Common myeloid progenitor, CD34-positive (primary cell): Measurements from ENCODE around the gene MRTFB.
A peak's percentile ranks its signal among the peaks of the same experiment; 100 is the strongest.
"Not testable (repeated sequence)": the region's sequence is repeated elsewhere in the genome, so short reads cannot be mapped to it uniquely, and the experiment has no call there.

ENCODE experiments used
- CTCF ChIA-PET: fragments of 350-600 bp; sonication (Branson Sonifier 250); formaldehyde crosslinking; loops from one replicate; lab custom pipeline; 2021; ENCODE audit warnings: antibody characterized with exemption; lab: Charles Lee
- POLR2A ChIA-PET: fragments of 350-600 bp; sonication (Branson Sonifier 250); formaldehyde crosslinking; loops from one replicate; lab custom pipeline; 2021; ENCODE audit warnings: antibody characterized with exemption; lab: Charles Lee
- DNase-seq, 3 donors: peaks; one replicate each; pipeline versions ENCODE4 v3.0.0 to v3.0.0-alpha.2; 2013
- H3K27ac ChIP-seq, 2 experiments: 1 replicate in 1 of 2; 2 replicates in 1 of 2; pipeline ENCODE4 v1.7.0; 2013; ENCODE audit warnings: inconsistent platforms in 2 of 2, low read length in 2 of 2, mild to moderate bottlenecking in 2 of 2, low read depth in 1 of 2, moderate library complexity in 1 of 2; ENCODE audit not compliant: severe bottlenecking in 2 of 2, insufficient read depth in 1 of 2, poor library complexity in 1 of 2
- H3K27me3 ChIP-seq, 5 experiments: replicated peaks in 2 of 5; 1 replicate in 3 of 5; 2 replicates in 2 of 5; pipeline versions ENCODE4 v1.6.1 to v1.7.0; 2013; ENCODE audit warnings: low read length in 4 of 5, mild to moderate bottlenecking in 2 of 5, moderate library complexity in 2 of 5, inconsistent platforms in 1 of 5; ENCODE audit not compliant: insufficient read depth in 5 of 5, control insufficient read depth in 4 of 5
- H3K36me3 ChIP-seq, 4 experiments: 1 replicate in 2 of 4; 2 replicates in 2 of 4; pipeline versions ENCODE4 v1.6.1 to v1.7.0; 2013; ENCODE audit warnings: low read length in 3 of 4, control low read depth in 1 of 4, mild to moderate bottlenecking in 1 of 4; ENCODE audit not compliant: control insufficient read depth in 4 of 4, insufficient read depth in 4 of 4
- H3K4me1 ChIP-seq, 4 experiments: 1 replicate in 3 of 4; 2 replicates in 1 of 4; pipeline versions ENCODE4 v1.6.1 to v1.7.1; 2013; ENCODE audit warnings: low read length in 3 of 4, mild to moderate bottlenecking in 3 of 4, control low read depth in 1 of 4, inconsistent platforms in 1 of 4, moderate library complexity in 1 of 4; ENCODE audit not compliant: control insufficient read depth in 4 of 4, insufficient read depth in 4 of 4; ENCODE audit errors: control extremely low read depth in 1 of 4
- H3K4me3 ChIP-seq, 7 experiments: 1 replicate in 4 of 7; 2 replicates in 3 of 7; pipeline versions ENCODE4 v1.5.1 to v1.7.0; 2013; ENCODE audit warnings: mild to moderate bottlenecking in 7 of 7, low read length in 6 of 7, moderate library complexity in 6 of 7, inconsistent platforms in 2 of 7, low read depth in 2 of 7, control low read depth in 1 of 7; ENCODE audit not compliant: insufficient read depth in 4 of 7, control insufficient read depth in 1 of 7; ENCODE audit errors: extremely low read depth in 1 of 7
- H3K9me3 ChIP-seq, 5 experiments: 1 replicate in 4 of 5; 2 replicates in 1 of 5; pipeline versions ENCODE4 v1.6.1 to v1.7.1; 2013; ENCODE audit warnings: low read length in 4 of 5, mild to moderate bottlenecking in 2 of 5, inconsistent platforms in 1 of 5, low read depth in 1 of 5, moderate library complexity in 1 of 5; ENCODE audit not compliant: control insufficient read depth in 4 of 5, insufficient read depth in 2 of 5; ENCODE audit errors: control extremely low read depth in 1 of 5
- WGBS: methylation state at CpG from one replicate; pipeline ENCODE4 v1.1.5; 2013; ENCODE audit not compliant: insufficient coverage; 5-methylcytosine and 5-hydroxymethylcytosine counted together

The MRTFB gene

GRCh38 chr16:14183962-14184361, 112.8 kb downstream of the MRTFB start:
- CTCF ChIA-PET, POLR2A ChIA-PET: not testable (repeated sequence)

GRCh38 chr16:14186007-14186794, 115.1 kb downstream of the MRTFB start:
- CTCF ChIA-PET: interaction anchor here (0.9 kb wide), 1 partner anchor 10 kb away, joined by 3 read pairs; no protein-coding TSS in a partner anchor

More at GRCh38 chr16:14183962-14184361, 112.8 kb downstream of the MRTFB start:
- H3K27ac ChIP-seq, H3K4me3 ChIP-seq, H3K27me3 ChIP-seq, H3K9me3 ChIP-seq, DNase-seq, H3K36me3 ChIP-seq, H3K4me1 ChIP-seq: not testable (repeated sequence)
- no CpG with 5 or more reads among the region's 6 CpGs for WGBS

DNA sequence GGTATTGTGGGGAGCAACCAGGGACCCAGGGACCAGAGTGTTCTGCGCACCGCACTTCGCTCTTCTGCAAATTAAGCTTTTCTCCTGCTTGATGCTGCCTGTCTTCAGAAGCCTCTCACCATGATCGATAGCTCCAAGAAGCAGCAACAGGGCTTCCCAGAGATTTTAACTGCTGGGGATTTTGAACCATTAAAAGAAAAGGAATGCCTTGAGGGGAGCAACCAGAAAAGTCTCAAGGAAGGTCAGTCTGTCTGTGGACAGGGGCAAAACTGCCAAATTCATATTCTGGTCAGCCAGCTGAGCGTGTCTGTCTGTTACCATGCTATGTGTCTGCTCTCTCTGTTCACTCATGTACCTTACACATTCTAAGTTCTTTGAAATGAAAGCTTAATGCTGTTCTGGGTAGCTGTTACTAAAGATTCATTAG, 115.7 kb downstream of the MRTFB start:
- Histone ChIP-seq H3K4me1 (no peaks in the 10 kb centered on the region), H3K27ac (no peak overlapping the region), H3K36me3 (no peaks in the 10 kb centered on the region), H3K4me3 (no peak overlapping the region), H3K27me3 (no peaks in the 10 kb centered on the region), H3K9me3 (no peaks in the 10 kb centered on the region)
- 100% methylated on average over 5 of the region's 5 CpGs for WGBS
- CTCF ChIA-PET: no interaction called here
- POLR2A ChIA-PET: no interaction called here
- no peak for DNase-seq

More at GRCh38 chr16:14186007-14186794, 115.1 kb downstream of the MRTFB start:
- H3K4me1 ChIP-seq: no peaks in the 10 kb centered on the region
- WGBS: 86% methylated on average over 10 of the region's 10 CpGs
- POLR2A ChIA-PET: no interaction called here
- H3K27ac ChIP-seq: no peak overlapping the region
- H3K9me3 ChIP-seq: no peaks in the 10 kb centered on the region
- H3K27me3 ChIP-seq: no peaks in the 10 kb centered on the region
- no peaks in the 10 kb centered on the region for H3K36me3 ChIP-seq
- H3K4me3 ChIP-seq: no peak overlapping the region
- DNase-seq: peak in 2 of 3 donors; percentile 15 to 43

GRCh38 chr16:14187517-14188338, 116.6 kb downstream of the MRTFB start:
- Histone ChIP-seq H3K4me3 (no peak overlapping the region), H3K27ac (no peak overlapping the region), H3K36me3 (no peaks in the 10 kb centered on the region), H3K4me1 (no peaks in the 10 kb centered on the region), H3K9me3 (no peaks in the 10 kb centered on the region), H3K27me3 (no peaks in the 10 kb centered on the region)
- CTCF ChIA-PET: no interaction called here
- POLR2A ChIA-PET: no interaction called here
- 100% methylated on average over 6 of the region's 10 CpGs for WGBS
- DNase-seq: no peak

- H3K36me3 ChIP-seq: no peaks in the 10 kb centered on the region
- no peak overlapping the region for H3K27ac ChIP-seq
- no peaks in the 10 kb centered on the region for H3K9me3 ChIP-seq
- no peaks in the 10 kb centered on the region for H3K27me3 ChIP-seq
- DNase-seq: peak; percentile 15 to 74 (median 61)
- H3K4me1 ChIP-seq: peaks cover 1 to 9% (median 6%) of the 10 kb centered on the region in 4 experiments
- ChIA-PET POLR2A (no interaction called here), CTCF (no interaction called here)
- peak overlapping the region in 2 of 7 experiments; percentile 29 to 43 for H3K4me3 ChIP-seq
- WGBS: 57% methylated on average over 1 of the region's 6 CpGs
Measured at GRCh38 chr16:14193316-14193871, 122.3 kb downstream of the MRTFB start.

DNA sequence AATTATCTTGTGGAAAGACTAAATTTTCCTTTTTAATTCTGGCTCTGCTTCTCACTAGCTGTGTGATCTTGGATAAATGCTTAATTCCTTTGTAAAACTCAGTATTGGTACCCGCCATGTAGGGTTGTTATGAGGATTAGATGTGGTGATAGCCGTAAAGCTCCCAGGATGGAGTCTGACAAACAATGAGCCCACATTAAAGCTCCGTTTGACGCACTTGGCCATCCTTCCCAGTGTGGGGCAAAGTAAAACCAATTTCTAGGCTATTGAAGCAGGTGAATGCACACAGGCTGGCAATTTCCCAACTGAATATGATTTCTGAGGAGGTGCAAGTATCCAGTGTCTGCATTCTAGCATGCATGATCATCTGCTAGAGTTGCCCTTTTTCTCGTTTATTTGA, 123.6 kb downstream of the MRTFB start:
- 98% methylated on average over 4 of the region's 5 CpGs for WGBS
- no peaks in the 10 kb centered on the region for H3K9me3 ChIP-seq
- no peak for DNase-seq
- H3K4me1 ChIP-seq: peaks cover 1 to 9% (median 6%) of the 10 kb centered on the region in 4 experiments
- ChIA-PET POLR2A (no interaction called here), CTCF (no interaction called here)
- H3K27ac ChIP-seq: no peak overlapping the region
- no peaks in the 10 kb centered on the region for H3K36me3 ChIP-seq
- no peak overlapping the region for H3K4me3 ChIP-seq
- H3K27me3 ChIP-seq: no peaks in the 10 kb centered on the region
